Measurements from ENCODE around the gene RAB38. TPM values are rescaled to one million over a fixed set of nuclear protein-coding genes. Genes with fewer than 3 reads are reported as not detected.
A peak's percentile ranks its signal among the peaks of the same experiment; 100 is the strongest.

The RAB38 gene
- total RNA-seq, 1 experiment from 2014 or later, result 77.7 TPM

DNA sequence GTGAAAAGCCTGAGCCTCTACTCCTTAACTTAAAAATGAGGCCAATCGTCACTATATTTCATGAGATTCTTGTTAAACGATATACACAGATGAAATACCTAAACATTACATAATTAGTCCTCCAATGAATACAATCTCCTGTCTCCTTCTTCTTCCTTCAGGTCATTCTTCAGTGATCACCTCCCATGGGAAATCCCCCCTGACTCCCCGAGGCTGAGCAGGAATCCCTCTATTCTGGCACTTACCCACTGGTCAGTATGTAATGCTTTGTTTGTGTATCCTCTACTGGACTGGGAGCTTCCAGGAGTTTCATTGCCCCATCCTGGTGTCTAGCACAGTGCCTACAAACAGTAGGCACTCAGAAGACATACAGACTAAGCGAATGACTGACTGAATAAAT, 52.3 kb downstream of the RAB38 start:
- TF ChIP-seq, protein P1, sequence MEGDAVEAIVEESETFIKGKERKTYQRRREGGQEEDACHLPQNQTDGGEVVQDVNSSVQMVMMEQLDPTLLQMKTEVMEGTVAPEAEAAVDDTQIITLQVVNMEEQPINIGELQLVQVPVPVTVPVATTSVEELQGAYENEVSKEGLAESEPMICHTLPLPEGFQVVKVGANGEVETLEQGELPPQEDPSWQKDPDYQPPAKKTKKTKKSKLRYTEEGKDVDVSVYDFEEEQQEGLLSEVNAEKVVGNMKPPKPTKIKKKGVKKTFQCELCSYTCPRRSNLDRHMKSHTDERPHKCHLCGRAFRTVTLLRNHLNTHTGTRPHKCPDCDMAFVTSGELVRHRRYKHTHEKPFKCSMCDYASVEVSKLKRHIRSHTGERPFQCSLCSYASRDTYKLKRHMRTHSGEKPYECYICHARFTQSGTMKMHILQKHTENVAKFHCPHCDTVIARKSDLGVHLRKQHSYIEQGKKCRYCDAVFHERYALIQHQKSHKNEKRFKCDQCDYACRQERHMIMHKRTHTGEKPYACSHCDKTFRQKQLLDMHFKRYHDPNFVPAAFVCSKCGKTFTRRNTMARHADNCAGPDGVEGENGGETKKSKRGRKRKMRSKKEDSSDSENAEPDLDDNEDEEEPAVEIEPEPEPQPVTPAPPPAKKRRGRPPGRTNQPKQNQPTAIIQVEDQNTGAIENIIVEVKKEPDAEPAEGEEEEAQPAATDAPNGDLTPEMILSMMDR (IDR thresholded peaks at IDR 0.05; ENCODE audit: unreplicated experiment), result no peak
- ChIA-PET POLR2A (interaction anchor here (0.8 kb wide), 1 partner anchor 214 kb away, joined by 3 read pairs; no protein-coding TSS in a partner anchor), CTCF (no interaction called here)
- no peaks in the 10 kb centered on the region for H3K9me3 Mint-ChIP-seq (ENCODE audit: unreplicated experiment)
- H3K4me1 Mint-ChIP-seq (ENCODE audit: insufficient read depth, unreplicated experiment), result peaks cover 11% of the 10 kb centered on the region
- DNase-seq (ENCODE audit: unreplicated experiment), result no peak
- intact Hi-C loops (cut with micrococcal nuclease), result no loop called here
- no peaks in the 10 kb centered on the region for H3K36me3 Mint-ChIP-seq (ENCODE audit: insufficient read depth, unreplicated experiment)
- no peak overlapping the region for H3K27ac Mint-ChIP-seq (ENCODE audit: low read depth, unreplicated experiment)
- H3K4me3 Mint-ChIP-seq (ENCODE audit: unreplicated experiment), result no peak overlapping the region
- no TSS peak for BruUV-seq (replicated peaks)
- H3K27me3 Mint-ChIP-seq (ENCODE audit: insufficient read depth, unreplicated experiment), result no peaks in the 10 kb centered on the region

DNA sequence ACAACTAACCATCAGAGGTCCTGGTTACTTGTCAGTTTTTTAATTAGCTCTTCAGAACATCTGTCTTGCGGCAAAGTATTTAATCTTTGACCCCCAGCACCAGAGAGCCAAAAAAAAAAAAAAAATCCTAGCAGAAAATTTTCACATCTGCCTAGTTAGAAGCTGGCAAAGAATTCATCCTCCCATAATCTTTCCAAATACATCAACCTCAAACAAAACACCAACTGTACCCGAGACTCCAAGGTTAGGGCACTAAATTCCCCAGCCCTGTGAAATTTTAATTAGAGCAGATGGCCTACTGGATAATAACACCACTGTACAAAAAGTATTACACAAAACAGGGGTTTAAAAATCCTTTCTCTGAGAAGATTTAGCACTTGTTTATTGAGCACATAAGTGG, 55.7 kb downstream of the RAB38 start:
- no peak overlapping the region for H3K4me3 Mint-ChIP-seq (ENCODE audit: unreplicated experiment)
- ChIA-PET POLR2A (interaction anchor here (1.7 kb wide), 1 partner anchor 56 kb away, joined by 5 read pairs; the partner anchor contains the start of gene RAB38), CTCF (interaction anchor here (2.3 kb wide), 1 partner anchor 36 kb away, joined by 5 read pairs; no protein-coding TSS in a partner anchor)
- intact Hi-C loops (cut with micrococcal nuclease), result no loop called here
- H3K9me3 Mint-ChIP-seq (ENCODE audit: unreplicated experiment), result no peaks in the 10 kb centered on the region
- peaks cover 4% of the 10 kb centered on the region for H3K36me3 Mint-ChIP-seq (ENCODE audit: insufficient read depth, unreplicated experiment)
- peaks cover 15% of the 10 kb centered on the region for H3K4me1 Mint-ChIP-seq (ENCODE audit: insufficient read depth, unreplicated experiment)
- no peak overlapping the region for H3K27ac Mint-ChIP-seq (ENCODE audit: low read depth, unreplicated experiment)
- DNase-seq (ENCODE audit: unreplicated experiment), result no peak
- BruUV-seq (replicated peaks), result no TSS peak
- TF ChIP-seq, protein P1 (IDR thresholded peaks at IDR 0.05; ENCODE audit: unreplicated experiment), result no peak
- no peaks in the 10 kb centered on the region for H3K27me3 Mint-ChIP-seq (ENCODE audit: insufficient read depth, unreplicated experiment)

DNA sequence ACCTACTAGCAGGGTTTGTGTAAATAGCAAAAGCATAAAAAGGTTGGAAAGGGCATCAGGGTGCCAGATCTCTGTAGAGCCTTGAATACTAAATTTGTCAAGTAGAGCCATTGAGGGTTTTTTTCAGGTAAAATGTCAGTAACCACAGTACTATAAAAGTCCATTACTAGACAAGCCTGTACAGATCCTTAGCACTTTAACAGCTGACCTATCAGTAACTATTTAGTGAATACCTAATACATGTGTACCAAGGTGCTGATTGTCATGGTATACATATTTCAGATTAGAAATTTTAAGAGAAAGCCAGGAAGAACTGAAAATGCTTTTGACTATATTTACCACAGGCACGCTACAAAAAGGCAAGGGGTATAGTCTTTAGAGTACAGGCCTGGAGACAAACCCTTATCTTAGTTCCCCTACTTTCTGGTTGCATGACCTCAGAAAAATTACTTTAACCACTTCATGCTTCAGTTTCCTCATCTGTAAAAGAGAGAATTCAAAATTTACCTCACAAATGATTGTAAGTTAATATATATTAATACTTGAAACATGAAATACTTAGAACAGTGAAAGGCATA, 57.9 kb downstream of the RAB38 start:
- CTCF ChIA-PET, result interaction anchor here (1.0 to 1.4 kb wide), 4 partner anchors 11 to 435 kb away, joined by 3 to 4 read pairs (median 4); no protein-coding TSS in a partner anchor
- BruUV-seq (replicated peaks), result no TSS peak
- H3K4me3 Mint-ChIP-seq (ENCODE audit: unreplicated experiment), result no peak overlapping the region
- POLR2A ChIA-PET, result interaction anchor here (1.0 to 2.0 kb wide), 5 partner anchors 11 to 53 kb away, joined by 3 to 5 read pairs (median 3); no protein-coding TSS in a partner anchor
- DNase-seq (ENCODE audit: unreplicated experiment), result no peak
- TF ChIP-seq, protein P1 (IDR thresholded peaks at IDR 0.05; ENCODE audit: unreplicated experiment), result no peak
- H3K4me1 Mint-ChIP-seq (ENCODE audit: insufficient read depth, unreplicated experiment), result peaks cover 9% of the 10 kb centered on the region
- peak overlapping the region; percentile 49 for H3K27ac Mint-ChIP-seq (ENCODE audit: low read depth, unreplicated experiment)
- peaks cover 5% of the 10 kb centered on the region for H3K36me3 Mint-ChIP-seq (ENCODE audit: insufficient read depth, unreplicated experiment)
- no peaks in the 10 kb centered on the region for H3K9me3 Mint-ChIP-seq (ENCODE audit: unreplicated experiment)
- H3K27me3 Mint-ChIP-seq (ENCODE audit: insufficient read depth, unreplicated experiment), result no peaks in the 10 kb centered on the region
- intact Hi-C loops (cut with micrococcal nuclease), result no loop called here

DNA sequence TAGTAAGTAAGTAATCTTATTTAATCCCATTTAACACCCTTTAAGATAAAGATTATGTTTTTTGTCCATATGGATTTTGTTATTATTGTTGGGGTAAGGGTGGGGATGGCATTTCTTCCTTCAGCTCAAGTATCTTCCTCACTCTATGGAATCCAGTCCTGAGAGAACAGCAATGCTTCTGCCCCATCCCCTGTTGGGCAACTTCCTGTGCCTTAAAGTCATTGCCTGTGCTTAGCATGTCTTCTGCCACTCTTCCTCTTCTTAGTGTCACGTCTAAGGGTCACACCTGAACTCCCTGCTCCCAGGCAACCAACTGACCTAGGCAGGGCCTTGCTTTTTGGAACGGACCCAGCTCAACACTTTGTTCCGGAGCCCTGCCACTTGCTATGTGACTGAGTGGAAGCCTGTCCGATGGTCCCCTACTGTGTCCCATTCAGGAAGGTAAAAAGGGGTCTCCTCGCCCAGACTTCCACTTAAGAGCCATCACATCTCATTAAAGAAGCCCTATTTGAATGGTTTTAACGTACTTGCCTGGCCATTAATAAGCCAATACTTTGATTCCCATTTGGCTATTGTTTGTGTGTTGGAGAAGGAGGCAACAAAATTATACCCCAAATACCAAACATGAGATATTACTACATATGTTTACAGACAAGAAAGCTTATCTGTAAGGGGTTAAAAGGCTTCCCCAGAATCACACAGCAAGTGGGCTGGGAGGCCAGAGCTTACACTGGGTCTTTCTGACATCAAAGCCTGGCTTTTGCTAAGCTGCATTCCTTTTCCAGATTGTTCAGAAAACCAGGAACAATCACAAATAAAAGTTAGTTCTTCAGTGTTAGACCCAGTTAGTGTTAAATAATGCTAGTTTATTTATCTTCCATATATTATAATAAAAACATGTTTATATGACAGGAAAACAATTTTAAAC, 59.2 kb downstream of the RAB38 start:
- intact Hi-C loops (cut with micrococcal nuclease), result no loop called here
- ChIA-PET POLR2A (interaction anchor here (0.7 to 2.0 kb wide), 6 partner anchors 9 to 791 kb away, joined by 3 to 5 read pairs (median 3); no protein-coding TSS in a partner anchor), CTCF (interaction anchor here (1.0 to 1.4 kb wide), 3 partner anchors 115 to 695 kb away, joined by 3 to 4 read pairs (median 3); no protein-coding TSS in a partner anchor)
- TF ChIP-seq, protein P1 (IDR thresholded peaks at IDR 0.05; ENCODE audit: unreplicated experiment), result no peak
- no peaks in the 10 kb centered on the region for H3K27me3 Mint-ChIP-seq (ENCODE audit: insufficient read depth, unreplicated experiment)
- no peak overlapping the region for H3K4me3 Mint-ChIP-seq (ENCODE audit: unreplicated experiment)
- peaks cover 18% of the 10 kb centered on the region for H3K36me3 Mint-ChIP-seq (ENCODE audit: insufficient read depth, unreplicated experiment)
- H3K27ac Mint-ChIP-seq (ENCODE audit: low read depth, unreplicated experiment), result peak overlapping the region; percentile 49
- peaks cover 9% of the 10 kb centered on the region for H3K4me1 Mint-ChIP-seq (ENCODE audit: insufficient read depth, unreplicated experiment)
- BruUV-seq (replicated peaks), result no TSS peak
- DNase-seq (ENCODE audit: unreplicated experiment), result no peak
- H3K9me3 Mint-ChIP-seq (ENCODE audit: unreplicated experiment), result no peaks in the 10 kb centered on the region

All from MCF 10A (cell line).